Astrocyte (in vitro differentiated cells and primary cell): ENCODE results near the gene INPPL1. TPM values are rescaled to one million over a fixed set of nuclear protein-coding genes. Genes with fewer than 3 reads are reported as not detected.
A peak's percentile ranks its signal among the peaks of the same experiment; 100 is the strongest.

ENCODE experiments used
- DNase-seq: peaks from one replicate; pipeline ENCODE4 v3.0.0-alpha.2; 2010; ENCODE audit warnings: low read depth
- FAIRE-seq: peaks from 2 replicates; lab custom pipeline; 2011; peaks lifted over from hg19 to GRCh38; lab: Jason Lieb, UNC
- H2AFZ ChIP-seq: 2 replicates; pipeline ENCODE4 v1.6.0; 2012; ENCODE audit warnings: low read depth, low read length, inconsistent platforms
- H3K27ac ChIP-seq: 2 replicates; pipeline ENCODE4 v1.5.1; 2011; ENCODE audit warnings: low read depth, low read length, inconsistent platforms
- H3K27me3 ChIP-seq: 2 replicates; pipeline ENCODE4 v1.6.0; 2011; ENCODE audit warnings: low read length, inconsistent platforms; ENCODE audit not compliant: insufficient read depth
- H3K36me3 ChIP-seq: 2 replicates; pipeline ENCODE4 v1.5.1; 2011; ENCODE audit warnings: low read length, inconsistent platforms; ENCODE audit not compliant: insufficient read depth
- H3K4me1 ChIP-seq: 2 replicates; pipeline ENCODE4 v1.5.1; 2011; ENCODE audit warnings: low read length, inconsistent platforms; ENCODE audit not compliant: insufficient read depth
- H3K4me2 ChIP-seq: 2 replicates; pipeline ENCODE4 v1.6.0; 2012; ENCODE audit warnings: low read length, inconsistent platforms
- H3K4me3 ChIP-seq: 2 replicates; pipeline ENCODE4 v1.5.1; 2011; ENCODE audit warnings: low read depth, mild to moderate bottlenecking, low read length, inconsistent platforms; ENCODE audit not compliant: insufficient read depth
- H3K79me2 ChIP-seq: 2 replicates; pipeline ENCODE4 v1.6.0; 2012; ENCODE audit warnings: mild to moderate bottlenecking, low read length, inconsistent platforms; ENCODE audit not compliant: insufficient read depth
- H3K9ac ChIP-seq: 2 replicates; pipeline ENCODE4 v1.6.0; 2012; ENCODE audit warnings: mild to moderate bottlenecking, low read length, inconsistent platforms
- H3K9me3 ChIP-seq: 2 replicates; pipeline ENCODE4 v1.5.1; 2012; ENCODE audit warnings: low read depth, mild to moderate bottlenecking, low read length, inconsistent platforms; ENCODE audit not compliant: insufficient read depth
- H4K20me1 ChIP-seq: 2 replicates; pipeline ENCODE4 v1.6.0; 2012; ENCODE audit warnings: low read length, inconsistent platforms; ENCODE audit not compliant: insufficient read depth
- H3K27ac Mint-ChIP-seq: one replicate; pipeline ENCODE4 v1.8.0; 2021; ENCODE audit warnings: mild to moderate bottlenecking, mixed read lengths; ENCODE audit not compliant: unreplicated experiment
- H3K27me3 Mint-ChIP-seq: one replicate; pipeline ENCODE4 v1.8.0; 2021; ENCODE audit warnings: low read depth, mixed read lengths; ENCODE audit not compliant: unreplicated experiment
- H3K36me3 Mint-ChIP-seq: one replicate; pipeline ENCODE4 v1.8.0; 2021; ENCODE audit warnings: low read depth, mixed read lengths; ENCODE audit not compliant: unreplicated experiment
- H3K4me1 Mint-ChIP-seq: one replicate; pipeline ENCODE4 v1.8.0; 2021; ENCODE audit warnings: low read depth, mixed read lengths; ENCODE audit not compliant: unreplicated experiment
- H3K4me3 Mint-ChIP-seq: one replicate; pipeline ENCODE4 v1.8.0; 2021; ENCODE audit warnings: mild to moderate bottlenecking, moderate library complexity, mixed read lengths; ENCODE audit not compliant: unreplicated experiment
- H3K9me3 Mint-ChIP-seq: one replicate; pipeline ENCODE4 v1.8.0; 2021; ENCODE audit warnings: mild to moderate bottlenecking, mixed read lengths; ENCODE audit not compliant: unreplicated experiment
- EZH2 ChIP-seq: IDR thresholded peaks from 2 replicates; pipeline ENCODE4 v1.6.1; 2012; ENCODE audit warnings: mild to moderate bottlenecking, low read length, inconsistent platforms; ENCODE audit not compliant: insufficient read depth
- total RNA-seq: library from RNA; stranded (reverse); gene quantifications from 2 replicates; pipeline ENCODE4 v1.2.1, GENCODE V29; 2021
- TF ChIP-seq, protein P1 (sequence below): IDR thresholded peaks from 2 replicates; pipeline ENCODE4 v1.5.1; 2011; ENCODE audit warnings: low read depth, mild to moderate bottlenecking, inconsistent platforms, low read length, moderate library complexity; ENCODE audit not compliant: insufficient read depth

INPPL1 gene
- total RNA-seq, 1 donor from 2014 or later: 276 TPM

DNA sequence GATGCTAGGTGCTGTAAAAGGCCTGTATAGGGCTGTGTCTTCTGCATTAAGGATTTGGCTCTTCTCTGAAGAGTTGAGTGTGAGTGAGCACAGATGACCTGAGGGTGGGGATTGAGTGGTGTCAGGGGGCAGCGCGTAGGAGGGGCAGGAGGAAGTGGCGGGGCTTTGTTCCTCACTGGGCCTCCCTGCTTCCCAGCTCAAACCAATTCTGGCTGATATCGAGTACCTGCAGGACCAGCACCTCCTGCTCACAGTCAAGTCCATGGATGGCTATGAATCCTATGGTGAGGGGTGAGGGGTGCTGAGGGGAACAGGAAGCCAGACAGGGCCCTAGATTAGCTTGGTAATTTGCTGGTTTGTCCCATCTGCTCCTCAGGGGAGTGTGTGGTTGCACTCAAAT lies 10.4 kb downstream of the INPPL1 start:
- H3K27me3 Mint-ChIP-seq: peaks cover 2% of the 10 kb centered on the region
- Histone ChIP-seq H3K4me3 (no peak overlapping the region), H3K4me2 (no peak overlapping the region), H3K9me3 (no peaks in the 10 kb centered on the region), H3K4me1 (peaks cover 15% of the 10 kb centered on the region), H3K27ac (no peak overlapping the region), H3K79me2 (peaks cover 12% of the 10 kb centered on the region), H3K36me3 (peaks cover 42% of the 10 kb centered on the region), H2AFZ (no peak overlapping the region), H3K9ac (no peak overlapping the region), H4K20me1 (peaks cover 93% of the 10 kb centered on the region), H3K27me3 (peaks cover 2% of the 10 kb centered on the region)
- FAIRE-seq: no peak
- H3K4me1 Mint-ChIP-seq: peaks cover 11% of the 10 kb centered on the region
- DNase-seq: no peak
- TF ChIP-seq, protein P1, sequence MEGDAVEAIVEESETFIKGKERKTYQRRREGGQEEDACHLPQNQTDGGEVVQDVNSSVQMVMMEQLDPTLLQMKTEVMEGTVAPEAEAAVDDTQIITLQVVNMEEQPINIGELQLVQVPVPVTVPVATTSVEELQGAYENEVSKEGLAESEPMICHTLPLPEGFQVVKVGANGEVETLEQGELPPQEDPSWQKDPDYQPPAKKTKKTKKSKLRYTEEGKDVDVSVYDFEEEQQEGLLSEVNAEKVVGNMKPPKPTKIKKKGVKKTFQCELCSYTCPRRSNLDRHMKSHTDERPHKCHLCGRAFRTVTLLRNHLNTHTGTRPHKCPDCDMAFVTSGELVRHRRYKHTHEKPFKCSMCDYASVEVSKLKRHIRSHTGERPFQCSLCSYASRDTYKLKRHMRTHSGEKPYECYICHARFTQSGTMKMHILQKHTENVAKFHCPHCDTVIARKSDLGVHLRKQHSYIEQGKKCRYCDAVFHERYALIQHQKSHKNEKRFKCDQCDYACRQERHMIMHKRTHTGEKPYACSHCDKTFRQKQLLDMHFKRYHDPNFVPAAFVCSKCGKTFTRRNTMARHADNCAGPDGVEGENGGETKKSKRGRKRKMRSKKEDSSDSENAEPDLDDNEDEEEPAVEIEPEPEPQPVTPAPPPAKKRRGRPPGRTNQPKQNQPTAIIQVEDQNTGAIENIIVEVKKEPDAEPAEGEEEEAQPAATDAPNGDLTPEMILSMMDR: no peak
- no peak for TF ChIP-seq EZH2
- H3K36me3 Mint-ChIP-seq: peaks cover 30% of the 10 kb centered on the region
- no peaks in the 10 kb centered on the region for H3K9me3 Mint-ChIP-seq
- no peak overlapping the region for H3K4me3 Mint-ChIP-seq
- H3K27ac Mint-ChIP-seq: peak overlapping the region; percentile 14

DNA sequence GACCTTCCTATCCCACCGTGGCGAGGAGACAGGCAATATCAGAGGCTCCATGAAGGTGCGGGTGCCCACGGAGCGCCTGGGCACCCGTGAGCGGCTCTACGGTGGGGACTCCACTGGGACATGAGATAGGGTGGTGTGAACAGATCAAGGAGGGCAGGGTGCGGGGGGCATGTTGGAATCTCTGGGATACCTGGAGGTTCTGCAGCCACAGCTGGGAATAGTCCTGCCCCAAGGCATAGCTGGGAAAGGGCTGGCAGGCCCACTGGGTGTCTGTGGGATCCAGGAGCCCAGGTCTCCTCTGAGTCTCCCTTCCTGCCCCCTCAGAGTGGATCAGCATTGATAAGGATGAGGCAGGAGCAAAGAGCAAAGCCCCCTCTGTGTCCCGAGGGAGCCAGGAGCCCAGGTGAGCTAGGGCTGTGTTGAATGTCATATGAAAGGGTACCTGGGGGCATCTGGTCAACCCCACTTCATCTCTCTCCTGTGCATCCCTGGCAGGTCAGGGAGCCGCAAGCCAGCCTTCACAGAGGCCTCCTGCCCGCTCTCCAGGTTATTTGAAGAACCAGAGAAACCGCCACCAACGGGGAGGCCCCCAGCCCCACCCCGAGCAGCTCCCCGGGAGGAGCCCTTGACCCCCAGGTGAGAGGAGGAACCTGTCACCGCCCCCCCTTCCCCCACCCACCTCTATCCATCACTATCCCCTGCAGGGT lies 10.9 kb downstream of the INPPL1 start:
- TF ChIP-seq, protein P1: no peak
- TF ChIP-seq EZH2: no peak
- H3K27me3 ChIP-seq: peaks cover 8% of the 10 kb centered on the region
- DNase-seq (no peak), FAIRE-seq (no peak)
- H3K4me3 ChIP-seq: no peak overlapping the region
- H3K36me3 ChIP-seq: peaks cover 40% of the 10 kb centered on the region
- Mint-ChIP-seq H3K27me3 (peaks cover 5% of the 10 kb centered on the region), H3K4me1 (peaks cover 13% of the 10 kb centered on the region), H3K27ac (no peak overlapping the region), H3K4me3 (no peak overlapping the region), H3K9me3 (no peaks in the 10 kb centered on the region), H3K36me3 (peaks cover 32% of the 10 kb centered on the region)
- peaks cover 9% of the 10 kb centered on the region for H3K79me2 ChIP-seq
- no peaks in the 10 kb centered on the region for H3K9me3 ChIP-seq
- H3K9ac ChIP-seq: no peak overlapping the region
- no peak overlapping the region for H3K4me2 ChIP-seq
- peaks cover 87% of the 10 kb centered on the region for H4K20me1 ChIP-seq
- peaks cover 21% of the 10 kb centered on the region for H3K4me1 ChIP-seq
- no peak overlapping the region for H3K27ac ChIP-seq
- H2AFZ ChIP-seq: no peak overlapping the region

DNA sequence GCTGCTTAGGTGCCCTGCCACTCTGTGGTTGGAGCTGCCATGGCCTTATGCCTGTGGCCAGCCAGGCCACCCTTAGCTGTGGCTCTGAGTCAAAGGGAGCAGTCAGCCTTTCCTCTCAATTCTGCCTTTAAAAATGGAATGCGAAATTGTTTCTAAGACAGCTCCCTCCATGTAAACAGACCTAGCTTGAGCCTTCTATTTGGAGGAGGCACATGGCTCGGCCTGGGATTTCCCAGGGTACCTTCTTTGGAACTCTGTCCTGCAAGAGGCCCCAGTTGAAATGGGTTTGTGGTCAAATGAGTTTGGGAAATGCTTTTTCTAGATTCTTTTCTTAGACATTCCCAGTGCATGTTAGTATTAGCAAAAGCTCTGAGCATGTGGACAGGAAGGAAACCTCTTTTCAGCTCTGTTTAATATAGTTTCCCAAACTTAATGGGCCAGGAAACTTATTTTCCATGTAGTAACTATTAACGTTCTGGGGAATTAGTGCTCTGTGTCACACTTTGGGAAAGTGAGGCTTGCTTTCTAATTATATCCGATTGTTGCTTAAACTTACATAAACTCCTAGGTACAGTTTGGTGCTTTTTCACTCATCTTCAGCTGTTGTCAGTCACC lies 11.6 kb downstream of the INPPL1 start:
- FAIRE-seq (no peak), DNase-seq (no peak)
- no peak overlapping the region for H3K27ac ChIP-seq
- Mint-ChIP-seq H3K4me3 (no peak overlapping the region), H3K36me3 (peaks cover 29% of the 10 kb centered on the region), H3K4me1 (peaks cover 13% of the 10 kb centered on the region), H3K27ac (no peak overlapping the region), H3K27me3 (peaks cover 12% of the 10 kb centered on the region), H3K9me3 (no peaks in the 10 kb centered on the region)
- H2AFZ ChIP-seq: no peak overlapping the region
- H3K36me3 ChIP-seq: peaks cover 37% of the 10 kb centered on the region
- peaks cover 7% of the 10 kb centered on the region for H3K79me2 ChIP-seq
- H3K4me1 ChIP-seq: peaks cover 26% of the 10 kb centered on the region
- H3K9ac ChIP-seq: no peak overlapping the region
- H4K20me1 ChIP-seq: peaks cover 84% of the 10 kb centered on the region
- no peak overlapping the region for H3K4me2 ChIP-seq
- no peaks in the 10 kb centered on the region for H3K9me3 ChIP-seq
- H3K4me3 ChIP-seq: no peak overlapping the region
- peaks cover 14% of the 10 kb centered on the region for H3K27me3 ChIP-seq
- TF ChIP-seq EZH2: no peak
- TF ChIP-seq, protein P1: no peak
